Thoracic aorta (tissue), 2 donors: ENCODE data around the gene TNRC6C. TPM values are rescaled to one million over a fixed set of nuclear protein-coding genes. Genes with fewer than 3 reads are reported as not detected.

Source experiments
- ATAC-seq: fragments of 150-250 bp; one replicate; pipeline ENCODE4 v1.8.0; 2017; ENCODE audit warnings: low read depth; ENCODE audit not compliant: insufficient number of reproducible peaks, low FRiP score
- DNase-seq: peaks from one replicate; pipeline ENCODE4 v3.0.0-alpha.2; 2020; ENCODE audit warnings: low spot score
- H3K27ac ChIP-seq, 2 donors: fragments of 200-600 bp; sonication (generic); 1 replicate in 1 of 2; 2 replicates in 1 of 2; pipeline ENCODE4 v1.5.1; 2016; ENCODE audit warnings: mild to moderate bottlenecking in 2 of 2, moderate library complexity in 2 of 2
- H3K27me3 ChIP-seq: fragments of 200-600 bp; sonication (generic); replicated peaks from 2 replicates; pipeline ENCODE4 v1.6.0; 2016; ENCODE audit warnings: mild to moderate bottlenecking; ENCODE audit not compliant: insufficient read depth
- H3K36me3 ChIP-seq: fragments of 200-600 bp; sonication (generic); one replicate; pipeline ENCODE4 v1.5.1; 2016
- H3K4me1 ChIP-seq, 2 donors: fragments of 200-600 bp; sonication (generic); 1 replicate in 1 of 2; 2 replicates in 1 of 2; pipeline versions ENCODE4 v1.5.1 to v1.6.0; 2016; ENCODE audit warnings: low read depth in 2 of 2, mild to moderate bottlenecking in 1 of 2; ENCODE audit not compliant: control insufficient read depth in 1 of 2
- H3K4me3 ChIP-seq: fragments of 200-600 bp; sonication (generic); 2 replicates; pipeline ENCODE4 v1.5.1; 2016; ENCODE audit warnings: mild to moderate bottlenecking
- H3K9me3 ChIP-seq: fragments of 200-600 bp; sonication (generic); 2 replicates; pipeline ENCODE4 v1.5.1; 2016
- CTCF ChIP-seq: fragments of 200-600 bp; sonication (generic); IDR thresholded peaks from one replicate; pipeline ENCODE4 v1.5.1; 2019; ENCODE audit warnings: antibody characterized with exemption
- total RNA-seq, 2 donors: library from RNA; depleted of rRNA; stranded (reverse); fragments of >200 nt; gene quantifications; one replicate each; pipeline versions ENCODE4 v1.1.0 to v1.2.3, GENCODE V29; 2016

The TNRC6C gene
- total RNA-seq, 2 donors from 2014 or later: 27.8 to 41.1 TPM

- DNase-seq (no peak), ATAC-seq (no peak)
- Histone ChIP-seq H3K27ac (no peak overlapping the region), H3K36me3 (no peaks in the 10 kb centered on the region), H3K9me3 (no peaks in the 10 kb centered on the region), H3K27me3 (no peaks in the 10 kb centered on the region), H3K4me3 (no peak overlapping the region), H3K4me1 (peaks cover 4 to 13% of the 10 kb centered on the region in 2 donors)
- no peak for TF ChIP-seq CTCF
These were observed 174.9 kb downstream of the TNRC6C start for GRCh38 chr17:78133179-78133951.

GRCh38 chr17:78133971-78134898, 175.7 kb downstream of the TNRC6C start:
- no peak for TF ChIP-seq CTCF
- DNase-seq: no peak
- Histone ChIP-seq H3K4me3 (no peak overlapping the region), H3K27ac (no peak overlapping the region), H3K4me1 (peaks cover 0 to 11% of the 10 kb centered on the region in 2 donors), H3K36me3 (no peaks in the 10 kb centered on the region), H3K9me3 (no peaks in the 10 kb centered on the region), H3K27me3 (no peaks in the 10 kb centered on the region)
- no peak for ATAC-seq

GRCh38 chr17:78134899-78135385, 176.4 kb downstream of the TNRC6C start:
- H3K27me3 ChIP-seq: no peaks in the 10 kb centered on the region
- no peak overlapping the region for H3K4me3 ChIP-seq
- peaks cover 0 to 11% of the 10 kb centered on the region in 2 donors for H3K4me1 ChIP-seq
- H3K27ac ChIP-seq: no peak overlapping the region
- no peaks in the 10 kb centered on the region for H3K36me3 ChIP-seq
- no peak for ATAC-seq
- no peak for TF ChIP-seq CTCF
- no peak for DNase-seq
- no peaks in the 10 kb centered on the region for H3K9me3 ChIP-seq

- DNase-seq (no peak), ATAC-seq (no peak)
- Histone ChIP-seq H3K4me1 (peaks cover 0 to 11% of the 10 kb centered on the region in 2 donors), H3K9me3 (no peaks in the 10 kb centered on the region), H3K36me3 (no peaks in the 10 kb centered on the region), H3K27ac (no peak overlapping the region), H3K4me3 (no peak overlapping the region), H3K27me3 (no peaks in the 10 kb centered on the region)
- no peak for TF ChIP-seq CTCF
These were observed 177.5 kb downstream of the TNRC6C start for GRCh38 chr17:78135858-78136500.
